Effector CD4-positive, alpha-beta T cell (primary cell): ENCODE data around the gene ZCCHC18.
"Not testable (repeated sequence)": the region's sequence is repeated elsewhere in the genome, so short reads cannot be mapped to it uniquely, and the experiment has no call there.

Source experiments
- DNase-seq: peaks from one replicate; pipeline ENCODE4 v3.0.0-alpha.2; 2020
- total RNA-seq: gene quantifications from one replicate; lab custom pipeline; 2026; lab: John Stamatoyannopoulos, UW

The ZCCHC18 gene
- total RNA-seq: 6.2 reads per million, percentile 23 among the genes with 10 or more reads in this experiment

DNA sequence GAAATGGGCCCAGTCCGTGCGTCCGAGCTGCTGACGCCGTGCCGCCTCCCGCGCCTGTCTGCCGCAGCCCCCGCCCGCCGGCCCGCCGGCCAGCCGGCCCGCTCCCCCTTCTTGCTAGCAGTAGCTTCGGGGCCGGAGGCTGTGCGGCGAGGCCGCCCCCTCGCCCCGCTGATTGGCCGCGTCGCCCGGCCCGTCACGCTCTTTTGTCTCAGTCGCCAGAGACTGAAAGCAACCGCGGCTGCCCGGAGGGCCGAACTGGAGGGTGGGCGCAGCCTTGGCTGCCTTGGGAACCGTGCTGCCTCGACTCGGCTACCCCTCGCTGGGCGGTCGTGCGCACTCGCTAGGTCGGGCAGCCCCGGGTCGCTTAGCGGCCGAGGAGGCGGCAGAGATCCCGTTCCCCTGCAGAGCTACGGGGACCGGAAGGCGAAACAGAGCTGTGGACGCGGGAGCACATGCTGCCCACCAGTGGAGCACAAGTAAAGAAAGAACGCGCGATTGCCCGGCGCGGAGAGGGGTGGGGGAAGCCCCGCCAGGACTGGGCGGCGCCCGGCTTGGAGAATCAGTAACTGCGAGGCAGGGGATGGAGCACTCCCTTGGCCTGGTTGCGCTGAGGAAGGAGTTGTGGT lies at the start of gene ZCCHC18:
Gene ZCCHC18, plus strand, starts transcription at position 198 of the 626 bp plus-strand sequence. CDS start 1,589 bp downstream, outside the sequence.
- peak; percentile 23 for DNase-seq

DNA sequence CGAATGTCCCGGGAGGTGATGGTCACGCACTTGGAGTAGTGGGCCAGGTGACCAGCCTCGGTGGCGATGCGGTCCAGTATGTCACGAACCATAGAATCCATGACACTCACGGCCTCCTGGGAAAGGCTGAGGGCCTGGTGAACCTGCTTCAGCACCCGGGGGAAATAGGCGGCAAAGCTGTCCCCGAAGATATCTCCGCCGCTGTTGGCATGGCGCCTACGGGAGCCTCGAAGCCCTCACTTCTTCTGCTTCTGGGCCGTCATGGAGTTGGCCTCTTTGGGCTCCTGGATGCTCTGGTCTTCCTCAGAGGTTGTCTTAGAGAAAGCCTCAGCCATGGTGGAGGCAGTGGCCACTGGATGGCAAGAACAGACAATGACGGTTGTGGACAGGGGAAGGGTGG lies 49.7 kb upstream of the ZCCHC18 start:
- DNase-seq: not testable (repeated sequence)

DNA sequence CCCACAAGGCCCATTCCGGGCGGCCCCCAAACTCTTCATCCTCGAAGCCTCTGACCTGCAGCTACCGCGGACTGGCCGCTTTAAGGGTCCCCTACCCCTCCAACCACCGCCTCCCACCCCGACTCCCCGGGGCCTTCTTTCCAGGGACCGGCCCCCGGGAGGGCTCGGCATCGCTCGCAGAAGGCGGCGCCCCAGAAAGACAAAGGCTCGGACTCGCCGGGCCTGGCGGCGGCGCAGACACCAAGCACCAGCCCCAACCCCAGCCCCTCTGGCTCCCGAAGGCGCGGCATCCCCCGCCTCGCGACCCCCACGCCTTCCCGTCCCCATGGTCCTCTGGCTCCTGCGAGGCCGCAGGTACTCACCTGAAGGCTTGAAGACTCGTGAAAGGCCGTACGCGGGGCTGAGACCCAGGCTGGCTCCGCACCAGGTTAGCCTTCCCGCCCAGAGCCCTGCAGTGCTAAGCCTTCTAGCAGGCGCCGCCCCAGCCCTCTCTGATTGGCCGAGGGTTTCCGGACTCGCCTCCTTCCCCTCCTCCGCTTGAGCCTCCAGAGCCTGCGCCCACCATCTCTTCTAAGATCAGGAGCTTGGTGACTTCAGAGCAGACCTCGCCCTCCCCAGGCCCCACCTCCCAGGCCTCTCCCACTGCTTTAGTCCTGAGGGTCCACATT lies 36.4 kb upstream of the ZCCHC18 start, which contains the start of gene TMSB15C:
Gene TMSB15C, minus strand, starts transcription at position 459 of the 668 bp plus-strand sequence.
- not testable (repeated sequence) for DNase-seq

DNA sequence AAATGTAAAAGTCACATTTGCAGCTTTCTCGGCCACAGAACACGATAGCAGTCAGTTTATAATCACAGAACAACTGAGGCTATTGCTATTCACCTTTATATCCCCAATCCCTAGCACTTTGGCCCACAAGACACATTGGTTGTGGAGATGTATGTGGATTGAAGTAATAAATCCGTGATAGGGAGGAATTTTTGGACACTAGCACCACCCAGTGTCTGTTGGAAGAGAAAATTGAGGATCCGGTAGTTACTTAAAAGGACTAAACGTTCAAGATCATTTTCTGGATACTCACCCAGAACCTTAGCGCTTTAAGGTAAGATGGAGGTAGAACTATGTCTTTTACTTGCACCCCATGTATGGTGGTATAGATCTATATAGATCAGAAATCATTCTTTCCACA lies 34.5 kb upstream of the ZCCHC18 start:
- not testable (repeated sequence) for DNase-seq

DNA sequence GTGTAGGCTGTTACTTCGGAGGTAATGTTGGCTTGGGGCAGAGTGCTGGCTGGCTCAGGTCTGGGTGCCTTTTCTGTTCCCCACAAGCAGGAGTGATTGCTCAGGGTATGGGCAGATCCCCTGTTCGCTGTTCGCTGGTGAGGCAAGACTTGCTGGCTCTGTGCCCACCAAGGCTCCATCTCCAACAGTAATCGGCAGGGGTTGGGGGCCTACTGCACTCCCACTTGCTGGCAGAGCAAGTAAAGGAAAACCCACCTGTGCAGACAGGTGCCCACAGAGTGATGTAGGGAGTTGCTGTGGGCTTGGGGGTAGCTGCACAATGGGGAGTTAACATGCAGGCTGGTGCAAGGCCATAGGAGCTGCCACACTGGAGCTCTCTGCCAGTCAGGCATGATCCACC lies 28.3 kb upstream of the ZCCHC18 start:
- DNase-seq: no peak

DNA sequence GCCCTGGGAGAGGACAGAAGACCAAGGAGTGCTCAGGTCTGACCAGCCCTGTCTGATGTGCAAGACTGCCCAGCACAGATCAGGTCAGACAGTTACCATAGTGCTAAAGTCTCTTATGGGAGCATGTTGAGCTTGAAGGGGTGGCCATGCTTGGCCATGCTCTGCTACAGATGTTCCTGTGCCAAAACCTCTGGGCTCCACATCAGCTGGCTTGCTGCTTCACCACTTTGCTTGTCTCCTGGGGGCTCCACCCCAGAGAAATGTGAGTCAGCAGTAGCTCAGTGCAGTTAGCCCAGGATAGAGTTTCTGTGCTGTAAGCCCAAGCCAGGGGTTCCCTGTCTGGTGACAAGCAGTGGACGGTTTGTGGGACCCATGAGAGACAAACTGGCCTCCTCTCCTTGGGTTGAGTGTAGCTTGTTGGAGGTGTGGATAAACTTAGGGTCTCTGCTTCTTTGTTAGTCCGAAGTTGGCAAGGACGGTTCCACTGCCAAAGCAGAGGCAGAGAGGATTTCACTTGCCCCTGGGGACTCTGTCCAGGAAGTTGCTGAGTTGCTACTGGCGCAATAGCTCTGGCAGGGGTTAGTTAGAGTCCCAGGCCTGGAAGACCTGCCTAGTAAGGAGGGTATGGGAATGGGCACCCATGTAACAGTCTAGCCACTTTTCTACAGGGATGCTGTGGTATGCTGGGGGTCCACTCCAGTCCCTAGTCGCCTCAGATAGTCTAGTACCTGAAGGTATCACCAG lies 27.6 kb upstream of the ZCCHC18 start:
- no peak for DNase-seq

DNA sequence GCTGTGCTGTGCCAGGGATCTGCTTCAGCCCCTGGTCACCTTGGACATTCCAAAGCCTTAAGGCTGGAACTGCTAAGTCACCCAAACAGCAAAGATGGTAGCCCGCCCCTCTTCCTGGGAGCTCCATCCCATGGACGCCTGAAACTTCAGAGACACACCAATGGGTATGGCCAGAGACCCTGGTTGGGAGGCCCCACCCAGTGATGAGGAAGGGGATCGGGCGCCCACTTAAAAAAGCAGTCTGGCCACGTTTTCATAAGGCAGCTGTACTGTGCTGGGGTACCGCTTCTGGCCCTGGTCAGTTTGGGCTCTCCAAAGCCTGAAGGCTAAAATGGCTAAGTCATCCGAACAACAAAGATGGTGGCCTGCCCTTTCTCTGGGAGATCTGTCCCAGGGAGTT lies 26.8 kb upstream of the ZCCHC18 start:
- no peak for DNase-seq

DNA sequence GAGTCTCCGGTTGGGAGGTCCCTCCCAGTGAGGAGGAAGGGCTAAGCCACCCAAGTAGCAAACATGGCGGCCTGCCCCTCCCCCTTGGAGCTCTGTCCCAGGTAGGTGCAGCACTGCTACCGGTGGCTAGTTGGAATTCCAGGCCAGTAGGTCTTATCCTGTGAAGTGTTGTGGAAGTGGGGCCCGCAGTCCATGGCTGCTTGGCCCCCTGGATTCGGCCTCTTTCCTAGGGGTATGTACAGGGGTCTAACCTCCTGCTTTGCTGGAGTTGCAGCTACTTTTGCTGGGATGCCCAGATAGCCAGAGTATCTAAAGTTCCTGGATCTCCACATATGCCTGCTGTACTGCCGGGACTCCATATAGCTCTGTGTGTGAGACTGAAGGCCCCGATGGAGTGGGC lies 26.4 kb upstream of the ZCCHC18 start:
- DNase-seq: no peak

DNA sequence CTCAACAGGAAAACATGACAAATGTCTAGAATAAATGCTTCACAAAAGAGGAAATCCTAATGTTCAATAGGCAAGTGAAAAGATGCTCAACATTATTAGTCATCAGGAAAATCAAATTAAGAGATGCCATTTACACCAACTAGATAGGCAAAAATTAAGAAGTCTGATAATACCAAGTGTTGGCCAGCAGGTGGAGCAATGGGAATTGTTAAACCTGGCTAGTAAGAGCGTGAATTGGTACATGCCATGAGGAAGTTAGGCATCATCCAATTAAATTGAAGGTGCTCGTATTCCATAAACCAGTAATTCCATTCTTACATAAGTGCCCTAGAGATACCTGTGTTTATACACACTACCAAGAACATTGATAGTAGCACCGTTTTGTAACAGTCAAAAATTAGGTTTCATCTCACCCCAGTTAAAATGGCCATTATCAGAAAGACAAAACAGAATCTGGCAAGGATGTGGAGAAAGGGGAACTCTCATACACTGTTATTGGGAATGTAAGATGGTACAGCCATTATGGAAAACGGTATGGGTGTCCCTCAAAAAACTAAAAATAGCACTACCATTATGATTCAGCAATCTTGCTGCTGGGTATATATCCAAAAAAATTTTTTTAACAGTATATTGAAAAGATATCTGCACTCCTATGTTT lies 14.0 kb upstream of the ZCCHC18 start:
- peak; percentile 56 for DNase-seq

DNA sequence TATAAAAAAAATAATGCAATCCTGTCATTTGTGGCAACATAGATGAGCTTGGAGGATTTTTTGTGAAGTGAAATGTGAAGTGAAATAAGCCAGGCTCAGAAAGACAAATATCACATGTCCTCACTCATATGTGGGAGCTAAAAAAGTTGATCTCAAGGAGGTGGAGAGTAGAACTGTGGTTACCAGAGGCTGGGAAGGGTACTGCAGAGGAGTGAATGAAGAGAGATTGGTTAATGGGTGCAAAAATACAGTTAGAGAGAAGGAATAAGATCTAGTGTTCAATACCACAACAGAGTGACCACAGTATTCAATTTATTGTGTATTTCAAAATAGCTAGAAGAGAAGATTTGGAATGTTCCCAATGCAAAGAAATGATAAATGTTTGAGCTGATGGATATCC lies 13.4 kb upstream of the ZCCHC18 start:
- no peak for DNase-seq

DNA sequence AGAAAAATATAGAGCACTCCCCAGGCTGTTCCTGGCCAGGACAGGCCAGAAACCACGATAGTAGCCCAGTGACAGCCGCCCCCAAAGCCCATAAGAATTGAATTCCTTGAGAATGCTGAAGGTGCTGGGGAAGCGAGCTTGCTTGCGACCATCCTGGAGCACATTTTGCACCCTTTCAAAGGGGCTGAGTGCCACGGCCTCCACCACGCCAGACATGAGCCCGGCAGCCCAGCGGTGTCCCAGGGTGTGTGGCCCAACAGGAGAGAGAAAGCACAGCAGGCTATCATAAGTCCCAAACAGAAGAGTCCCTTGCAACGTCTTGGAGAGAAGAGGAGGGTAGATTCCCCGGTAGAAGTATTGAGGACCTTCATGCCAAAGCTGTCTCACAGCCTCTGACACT lies 7.6 kb upstream of the ZCCHC18 start:
- no peak for DNase-seq

DNA sequence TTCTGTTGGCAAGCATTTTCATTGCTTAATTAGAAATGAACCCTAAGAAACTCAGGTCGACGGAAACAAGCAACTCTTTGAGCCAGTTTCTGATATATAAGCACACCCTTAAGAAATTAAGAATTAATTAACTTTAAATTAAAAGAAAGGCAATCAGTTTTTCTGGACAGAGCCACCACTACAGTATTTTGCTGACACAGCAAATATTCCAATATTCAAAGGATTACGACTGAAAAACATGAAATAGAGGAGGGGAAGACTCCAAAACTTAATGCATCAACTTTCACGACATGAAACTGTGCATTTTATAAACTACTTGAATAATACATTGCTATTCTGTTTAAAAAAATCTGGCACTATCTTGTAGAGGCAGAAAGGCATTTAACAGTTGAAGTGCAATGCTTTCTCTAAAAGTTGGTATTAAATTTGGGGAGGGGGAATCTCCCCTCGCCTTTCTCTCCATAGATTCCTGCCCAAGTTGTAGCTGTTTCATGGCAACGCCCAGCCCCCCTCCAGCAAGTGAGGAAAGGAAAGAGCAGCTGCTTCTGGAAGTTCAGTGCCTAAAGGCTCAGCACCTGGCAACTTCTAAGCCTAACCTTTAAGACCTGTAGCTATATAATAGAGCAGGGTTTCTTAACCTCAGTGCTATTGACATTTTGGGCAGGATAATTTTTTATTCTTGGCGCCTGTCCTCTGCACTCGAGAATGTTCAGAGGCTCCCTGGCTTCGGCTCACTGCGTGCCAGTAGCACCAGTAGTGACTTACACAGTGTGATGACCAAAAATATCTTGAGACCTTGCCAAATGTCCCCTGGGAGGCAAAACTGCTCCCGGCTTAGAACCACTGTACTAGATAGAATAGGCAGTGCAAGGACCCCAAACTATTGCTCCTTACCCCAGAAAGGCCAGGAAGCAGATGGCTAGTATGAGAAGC lies 6.7 kb upstream of the ZCCHC18 start:
- no peak for DNase-seq

DNA sequence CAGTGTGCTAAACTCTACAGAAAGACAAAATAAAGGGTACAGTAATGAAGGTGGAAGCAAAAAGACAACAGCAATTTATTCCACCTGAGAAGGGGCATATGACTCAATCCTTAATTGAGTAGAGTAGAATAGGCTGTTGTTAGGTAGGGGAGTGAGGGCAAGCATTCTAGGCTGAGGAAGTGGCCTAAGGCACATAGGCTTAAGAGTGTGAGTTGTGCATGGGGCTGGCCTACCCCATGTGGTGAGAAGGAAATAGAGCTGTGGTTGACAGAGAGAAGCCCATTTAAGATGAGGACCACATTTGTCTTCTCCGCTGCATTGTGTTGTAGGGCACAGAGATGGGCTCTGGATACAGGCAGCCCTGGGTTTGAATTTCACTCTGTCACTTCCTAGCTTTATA lies 3.4 kb upstream of the ZCCHC18 start:
- no peak for DNase-seq

DNA sequence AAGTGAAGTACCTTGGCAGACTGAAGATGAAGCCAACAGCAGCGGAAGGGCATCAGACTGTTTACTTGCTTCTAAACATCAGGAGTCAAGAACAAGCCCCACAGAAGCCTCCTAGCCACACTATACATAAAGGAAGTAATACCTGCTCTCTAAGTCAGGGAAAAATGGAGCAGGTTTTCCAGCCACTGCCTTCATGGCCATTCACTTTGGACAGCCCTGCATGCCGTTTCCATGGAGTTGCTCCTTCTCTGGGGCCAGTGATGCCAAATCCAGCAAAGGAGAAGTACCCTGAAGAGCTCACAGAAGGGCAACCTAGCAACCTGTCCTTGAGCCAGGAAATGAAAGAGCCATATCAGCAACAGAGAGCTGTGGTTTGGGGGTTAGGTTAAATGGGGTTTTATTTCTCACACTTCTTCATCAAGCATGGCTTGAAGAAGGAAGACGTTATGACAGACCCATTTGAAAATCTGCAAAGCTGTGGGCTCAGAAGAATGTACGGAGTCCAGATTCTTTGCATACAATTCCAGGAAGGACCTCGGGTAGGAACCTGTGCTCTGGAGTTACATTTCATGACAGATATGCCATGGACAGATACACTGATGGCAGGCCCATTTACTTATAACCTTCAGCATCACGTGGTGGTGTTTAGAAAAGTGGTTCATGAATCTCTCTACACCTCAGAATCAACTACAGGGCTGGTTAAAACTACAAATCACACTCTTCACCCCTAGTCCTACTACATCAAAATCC lies 1.7 kb upstream of the ZCCHC18 start:
- DNase-seq: not testable (repeated sequence)

DNA sequence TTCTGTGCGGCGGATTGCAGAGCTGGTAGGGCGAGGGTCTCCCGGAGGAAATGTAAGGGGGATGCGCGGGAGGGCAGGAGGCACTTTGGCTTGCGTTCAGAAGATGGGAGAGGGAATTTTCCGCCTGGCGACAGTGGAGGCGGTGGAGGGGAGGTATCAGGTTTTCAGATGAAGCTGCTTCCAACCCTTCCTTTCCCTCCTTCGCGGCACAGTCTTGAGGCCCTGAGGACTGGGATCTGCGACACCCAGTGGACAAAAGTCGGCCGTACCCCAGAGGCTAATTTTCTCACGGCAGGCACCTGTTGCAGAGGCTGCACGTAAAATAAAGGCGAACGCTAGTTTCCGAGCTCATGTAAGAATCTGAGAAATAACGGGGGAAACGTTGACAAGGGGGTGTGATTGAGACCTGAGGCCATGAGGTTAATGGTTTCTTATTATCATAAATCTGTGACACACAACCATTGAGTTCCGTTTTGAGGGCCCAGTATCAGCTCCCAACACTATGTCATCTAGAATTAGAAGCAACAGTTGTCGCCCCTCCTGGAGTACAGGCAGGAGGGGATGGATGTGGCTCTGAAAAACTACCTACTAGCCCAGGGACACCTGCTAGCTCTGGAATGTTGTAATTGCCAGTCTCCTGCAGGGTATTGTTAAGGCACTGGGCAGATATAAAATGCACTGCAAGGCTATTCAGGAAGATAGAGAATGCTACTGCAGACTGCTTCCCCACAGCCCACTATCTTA lies 1.1 kb downstream of the ZCCHC18 start:
- peak; percentile 38 for DNase-seq

DNA sequence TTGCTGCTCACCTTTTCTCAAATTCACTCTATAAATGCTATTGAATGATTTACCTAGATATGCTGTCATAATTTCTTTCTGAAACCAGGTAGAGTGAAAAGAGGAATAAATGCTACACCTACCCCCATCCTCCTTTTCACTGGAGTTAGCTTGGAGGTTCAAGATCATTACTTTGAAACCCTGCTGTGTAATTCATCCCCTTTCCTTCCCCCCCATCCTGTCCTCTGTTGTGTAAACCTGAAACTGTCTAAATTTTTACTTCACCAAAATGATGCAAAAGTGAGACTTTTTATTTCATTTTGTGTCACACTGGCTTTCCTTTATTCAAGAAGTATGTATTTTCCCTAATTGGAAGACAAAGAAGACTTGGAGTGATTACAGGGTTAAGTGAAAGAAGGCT lies 5.4 kb downstream of the ZCCHC18 start:
- DNase-seq: no peak

DNA sequence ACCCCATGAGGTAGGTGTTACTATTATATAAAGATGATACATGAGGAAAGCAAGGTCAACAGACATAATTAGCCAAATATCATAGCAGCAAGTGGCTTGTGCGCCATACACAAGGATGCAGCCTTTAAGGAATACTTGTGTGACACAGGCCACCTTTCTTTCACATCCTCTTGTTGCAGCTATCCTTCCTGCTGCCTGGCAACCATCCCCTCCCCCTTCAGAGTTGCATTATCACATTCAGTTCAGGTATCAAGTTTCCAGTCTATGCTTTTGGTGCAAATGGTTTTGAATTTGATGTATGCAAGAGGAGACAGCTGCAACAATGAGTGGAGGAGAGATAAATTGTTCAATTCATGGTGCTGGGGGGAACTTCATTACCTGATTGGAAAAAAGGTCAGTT lies 6.4 kb downstream of the ZCCHC18 start:
- DNase-seq: no peak

DNA sequence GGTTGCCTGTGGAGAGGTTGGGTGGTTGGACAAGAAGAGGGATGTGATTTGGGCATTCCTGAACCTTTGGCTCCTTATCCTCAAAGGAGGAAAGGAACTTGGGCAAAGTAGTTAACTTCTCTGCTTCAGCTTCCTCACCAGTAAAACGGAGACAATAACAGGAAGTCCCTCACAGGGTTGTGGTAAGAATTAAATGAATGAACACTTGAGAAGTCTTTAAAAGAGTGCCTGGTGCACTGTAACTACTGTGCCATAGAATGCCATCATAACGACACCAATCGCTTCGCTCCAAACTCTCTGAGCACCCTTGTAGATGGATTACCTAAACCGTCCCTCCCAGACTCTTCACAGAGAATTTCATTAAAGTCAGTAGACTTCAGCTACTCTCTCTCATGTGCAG lies 10.5 kb downstream of the ZCCHC18 start:
- DNase-seq: no peak

DNA sequence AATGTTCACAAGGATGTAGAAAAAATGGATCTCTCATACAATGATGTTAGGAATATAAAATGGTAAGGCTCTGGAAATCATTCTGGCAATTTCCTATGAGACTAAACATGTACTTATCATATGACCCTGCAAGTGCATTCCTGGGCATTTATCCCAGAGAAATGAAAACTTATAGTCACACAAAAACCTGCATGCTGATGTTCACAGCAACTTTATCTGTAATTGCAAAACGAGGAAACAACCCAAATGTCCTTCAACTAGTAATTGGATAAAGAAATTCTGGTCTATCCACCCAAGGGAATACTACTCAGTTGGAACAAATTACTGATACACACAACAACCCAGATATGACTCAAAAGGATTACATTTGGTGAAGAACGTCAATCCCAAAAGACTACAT lies 14.5 kb downstream of the ZCCHC18 start:
- DNase-seq: no peak

DNA sequence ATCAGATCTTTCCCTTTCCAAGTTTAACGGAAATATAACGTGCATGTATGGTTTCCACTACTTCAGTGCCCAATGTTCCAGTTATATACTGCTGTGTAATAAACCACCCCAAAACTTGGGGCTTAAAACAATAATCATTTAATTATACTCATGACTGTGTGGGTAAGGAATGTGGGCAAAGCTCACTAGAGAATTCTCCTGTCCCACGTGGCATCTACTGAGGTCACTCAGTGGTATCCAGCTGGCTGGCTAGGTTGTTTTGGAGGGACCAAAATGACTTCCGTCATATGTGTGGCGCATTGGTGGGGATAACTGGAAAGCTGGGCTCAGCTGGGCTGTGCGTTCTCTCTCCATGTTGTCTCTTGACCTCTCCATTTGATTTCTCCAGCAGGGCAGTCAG lies 18.5 kb downstream of the ZCCHC18 start:
- no peak for DNase-seq
